Activated naive CD8-positive, alpha-beta T cell treated with anti-CD3 and anti-CD28 coated beads, Interleukin-2, amount 50 U/mL, for 24 hours (primary cell): Measurements from ENCODE around the gene CIPC.

Experiments
- ATAC-seq: fragments of 150-1000 bp; cut with Tn5 transposase; one replicate; pipeline ENCODE4 v1.10.0; 2021
- DNase-seq: peaks from one replicate; pipeline ENCODE4 v3.0.0; 2021
- H3K27ac Mint-ChIP-seq: one replicate; pipeline ENCODE4 v1.8.0; 2021; ENCODE audit warnings: mild to moderate bottlenecking, mixed read lengths
- H3K27me3 Mint-ChIP-seq: one replicate; pipeline ENCODE4 v1.8.0; 2021; ENCODE audit warnings: mixed read lengths
- H3K36me3 Mint-ChIP-seq: one replicate; pipeline ENCODE4 v1.8.0; 2021; ENCODE audit warnings: low read depth, mixed read lengths
- H3K4me1 Mint-ChIP-seq: one replicate; pipeline ENCODE4 v1.8.0; 2021; ENCODE audit warnings: mixed read lengths
- H3K4me3 Mint-ChIP-seq: one replicate; pipeline ENCODE4 v1.8.0; 2021; ENCODE audit warnings: mild to moderate bottlenecking, moderate library complexity, mixed read lengths
- H3K9me3 Mint-ChIP-seq: one replicate; pipeline ENCODE4 v1.8.0; 2021; ENCODE audit warnings: mixed read lengths

The CIPC gene

GRCh38 chr14:77122526-77123125, 24.6 kb downstream of the CIPC start:
- Mint-ChIP-seq H3K4me3 (no peak overlapping the region), H3K27me3 (peaks cover 17% of the 10 kb centered on the region), H3K36me3 (no peaks in the 10 kb centered on the region), H3K27ac (no peak overlapping the region), H3K9me3 (no peaks in the 10 kb centered on the region), H3K4me1 (peaks cover 22% of the 10 kb centered on the region)
- ATAC-seq (no peak), DNase-seq (no peak)

- no peaks in the 10 kb centered on the region for H3K9me3 Mint-ChIP-seq
- no peak overlapping the region for H3K27ac Mint-ChIP-seq
- DNase-seq: no peak
- H3K4me3 Mint-ChIP-seq: no peak overlapping the region
- no peak for ATAC-seq
- peaks cover 22% of the 10 kb centered on the region for H3K4me1 Mint-ChIP-seq
- H3K27me3 Mint-ChIP-seq: peaks cover 22% of the 10 kb centered on the region
- no peaks in the 10 kb centered on the region for H3K36me3 Mint-ChIP-seq
These were observed 25.6 kb downstream of the CIPC start for GRCh38 chr14:77123381-77124325.

- Mint-ChIP-seq H3K27me3 (peaks cover 24% of the 10 kb centered on the region), H3K27ac (no peak overlapping the region), H3K9me3 (no peaks in the 10 kb centered on the region), H3K4me1 (peaks cover 22% of the 10 kb centered on the region), H3K4me3 (peak overlapping the region; percentile 61), H3K36me3 (no peaks in the 10 kb centered on the region)
- ATAC-seq: peak; percentile 55
- DNase-seq: peak; percentile 55
These were observed 26.6 kb downstream of the CIPC start for GRCh38 chr14:77124345-77125280.

- H3K27me3 Mint-ChIP-seq: peaks cover 25% of the 10 kb centered on the region
- no peaks in the 10 kb centered on the region for H3K36me3 Mint-ChIP-seq
- H3K27ac Mint-ChIP-seq: no peak overlapping the region
- DNase-seq (no peak), ATAC-seq (no peak)
- no peaks in the 10 kb centered on the region for H3K9me3 Mint-ChIP-seq
- peak overlapping the region; percentile 55 for H3K4me3 Mint-ChIP-seq
- peaks cover 22% of the 10 kb centered on the region for H3K4me1 Mint-ChIP-seq
These were observed 27.3 kb downstream of the CIPC start for GRCh38 chr14:77125281-77125801.

- H3K4me1 Mint-ChIP-seq: peaks cover 19% of the 10 kb centered on the region
- H3K4me3 Mint-ChIP-seq: peak overlapping the region; percentile 55
These were observed 27.8 kb downstream of the CIPC start for GRCh38 chr14:77125823-77126325.

GRCh38 chr14:77126461-77126990, 28.5 kb downstream of the CIPC start:
- H3K9me3 Mint-ChIP-seq: no peaks in the 10 kb centered on the region
- no peaks in the 10 kb centered on the region for H3K36me3 Mint-ChIP-seq
- no peak for DNase-seq
- no peak overlapping the region for H3K4me3 Mint-ChIP-seq
- ATAC-seq: no peak
- no peak overlapping the region for H3K27ac Mint-ChIP-seq
- peaks cover 14% of the 10 kb centered on the region for H3K4me1 Mint-ChIP-seq
- H3K27me3 Mint-ChIP-seq: peaks cover 29% of the 10 kb centered on the region

More at GRCh38 chr14:77125823-77126325, 27.8 kb downstream of the CIPC start:
- no peak for ATAC-seq
- peaks cover 25% of the 10 kb centered on the region for H3K27me3 Mint-ChIP-seq
- no peak for DNase-seq
- no peaks in the 10 kb centered on the region for H3K9me3 Mint-ChIP-seq
- H3K36me3 Mint-ChIP-seq: no peaks in the 10 kb centered on the region
- H3K27ac Mint-ChIP-seq: no peak overlapping the region

GRCh38 chr14:77128414-77128891, 30.4 kb downstream of the CIPC start:
- H3K9me3 Mint-ChIP-seq: no peaks in the 10 kb centered on the region
- no peaks in the 10 kb centered on the region for H3K36me3 Mint-ChIP-seq
- DNase-seq (no peak), ATAC-seq (no peak)
- H3K4me3 Mint-ChIP-seq: no peak overlapping the region
- H3K27ac Mint-ChIP-seq: no peak overlapping the region
- H3K27me3 Mint-ChIP-seq: peaks cover 44% of the 10 kb centered on the region
- H3K4me1 Mint-ChIP-seq: peaks cover 10% of the 10 kb centered on the region

- Mint-ChIP-seq H3K9me3 (no peaks in the 10 kb centered on the region), H3K27ac (no peak overlapping the region), H3K4me3 (no peak overlapping the region), H3K36me3 (no peaks in the 10 kb centered on the region), H3K4me1 (peaks cover 4% of the 10 kb centered on the region), H3K27me3 (peaks cover 56% of the 10 kb centered on the region)
- DNase-seq: no peak
- no peak for ATAC-seq
These were observed 32.3 kb downstream of the CIPC start for GRCh38 chr14:77130386-77130785.

GRCh38 chr14:77131206-77131605, 33.1 kb downstream of the CIPC start:
- ATAC-seq (no peak), DNase-seq (no peak)
- no peak overlapping the region for H3K4me3 Mint-ChIP-seq
- H3K4me1 Mint-ChIP-seq: peaks cover 2% of the 10 kb centered on the region
- no peaks in the 10 kb centered on the region for H3K36me3 Mint-ChIP-seq
- no peak overlapping the region for H3K27ac Mint-ChIP-seq
- peaks cover 51% of the 10 kb centered on the region for H3K27me3 Mint-ChIP-seq
- H3K9me3 Mint-ChIP-seq: no peaks in the 10 kb centered on the region

- Mint-ChIP-seq H3K9me3 (no peaks in the 10 kb centered on the region), H3K36me3 (no peaks in the 10 kb centered on the region), H3K27me3 (peaks cover 55% of the 10 kb centered on the region), H3K27ac (no peak overlapping the region), H3K4me1 (peaks cover 2% of the 10 kb centered on the region), H3K4me3 (no peak overlapping the region)
- no peak for DNase-seq
- ATAC-seq: no peak
These were observed 33.9 kb downstream of the CIPC start for GRCh38 chr14:77131871-77132486.

- Mint-ChIP-seq H3K4me3 (no peak overlapping the region), H3K36me3 (no peaks in the 10 kb centered on the region), H3K27me3 (peaks cover 58% of the 10 kb centered on the region), H3K4me1 (peaks cover 2% of the 10 kb centered on the region), H3K9me3 (no peaks in the 10 kb centered on the region), H3K27ac (no peak overlapping the region)
- ATAC-seq (peak; percentile 58), DNase-seq (peak; percentile 69)
These were observed 35.8 kb downstream of the CIPC start for GRCh38 chr14:77133720-77134338.

GRCh38 chr14:77139022-77139421, 41.0 kb downstream of the CIPC start:
- no peak for ATAC-seq
- Mint-ChIP-seq H3K27ac (no peak overlapping the region), H3K4me1 (peaks cover 18% of the 10 kb centered on the region), H3K9me3 (no peaks in the 10 kb centered on the region), H3K4me3 (no peak overlapping the region), H3K36me3 (no peaks in the 10 kb centered on the region), H3K27me3 (peaks cover 70% of the 10 kb centered on the region)
- DNase-seq: no peak
